Activated T-cell treated with anti-CD3 and anti-CD28 coated beads for 1 hour (primary cell): ENCODE data around the gene C6.
"Not testable (repeated sequence)": the region's sequence is repeated elsewhere in the genome, so short reads cannot be mapped to it uniquely, and the experiment has no call there.

Experiments
- DNase-seq: peaks from one replicate; pipeline ENCODE4 v3.0.0-alpha.2; 2020; ENCODE audit warnings: low read depth

C6 gene

GRCh38 chr5:41213340-41213739 is at the start of gene C6:
TSS of gene C6 (minus strand) at chr5:41213532. CDS start at chr5:41203230, 10,302 bp downstream.
- no peak for DNase-seq

GRCh38 chr5:41256400-41256799 is 43.1 kb upstream of the C6 start:
- no peak for DNase-seq

GRCh38 chr5:41253109-41253508 is 39.8 kb upstream of the C6 start:
- no peak for DNase-seq

GRCh38 chr5:41252036-41252435 is 38.7 kb upstream of the C6 start:
- DNase-seq, result no peak

GRCh38 chr5:41250351-41250987 is 37.1 kb upstream of the C6 start:
- DNase-seq, result no peak

GRCh38 chr5:41247135-41247534 is 33.8 kb upstream of the C6 start:
- no peak for DNase-seq

GRCh38 chr5:41246376-41246775 is 33.0 kb upstream of the C6 start:
- DNase-seq, result no peak

GRCh38 chr5:41243558-41243957 is 30.2 kb upstream of the C6 start:
- no peak for DNase-seq

GRCh38 chr5:41240985-41241384 is 27.7 kb upstream of the C6 start:
- no peak for DNase-seq

- no peak for DNase-seq
These were observed 27.1 kb upstream of the C6 start for GRCh38 chr5:41240390-41240789.

GRCh38 chr5:41234475-41234874 is 21.1 kb upstream of the C6 start:
- no peak for DNase-seq

- DNase-seq, result no peak
These were observed 19.5 kb upstream of the C6 start for GRCh38 chr5:41232797-41233196.

- DNase-seq, result not testable (repeated sequence)
These were observed 16.9 kb upstream of the C6 start for GRCh38 chr5:41230276-41230675.

- DNase-seq, result no peak
These were observed 10.6 kb upstream of the C6 start for GRCh38 chr5:41223962-41224361.

GRCh38 chr5:41219658-41220269 is 6.4 kb upstream of the C6 start:
- DNase-seq, result no peak

GRCh38 chr5:41218929-41219657 is 5.8 kb upstream of the C6 start:
- DNase-seq, result no peak

- DNase-seq, result no peak
These were observed 850 bp upstream of the C6 start for GRCh38 chr5:41214182-41214581.

- no peak for DNase-seq
These were observed 397 bp downstream of the C6 start for GRCh38 chr5:41212935-41213334.

- DNase-seq, result no peak
These were observed 1.9 kb downstream of the C6 start for GRCh38 chr5:41211417-41211816.

- DNase-seq, result not testable (repeated sequence)
These were observed 7.9 kb downstream of the C6 start for GRCh38 chr5:41205475-41205874.

- DNase-seq, result no peak
These were observed 10.3 kb downstream of the C6 start for GRCh38 chr5:41203033-41203432.

GRCh38 chr5:41201082-41201772 is 12.1 kb downstream of the C6 start:
- DNase-seq, result no peak

GRCh38 chr5:41200506-41200905 is 12.8 kb downstream of the C6 start:
- DNase-seq, result no peak
